HG02642 (cell line): ENCODE measurements around the gene COL23A1.

Source experiments
- ATAC-seq: cut with Tn5 transposase; IDR thresholded peaks from one replicate; pipeline ENCODE4 v1.9.1; 2021; ENCODE audit warnings: mild to moderate bottlenecking; ENCODE audit not compliant: unreplicated experiment, poor library complexity

The COL23A1 gene

GRCh38 chr5:178335302-178336030 is 254.7 kb downstream of the COL23A1 start:
- ATAC-seq, result no peak

DNA sequence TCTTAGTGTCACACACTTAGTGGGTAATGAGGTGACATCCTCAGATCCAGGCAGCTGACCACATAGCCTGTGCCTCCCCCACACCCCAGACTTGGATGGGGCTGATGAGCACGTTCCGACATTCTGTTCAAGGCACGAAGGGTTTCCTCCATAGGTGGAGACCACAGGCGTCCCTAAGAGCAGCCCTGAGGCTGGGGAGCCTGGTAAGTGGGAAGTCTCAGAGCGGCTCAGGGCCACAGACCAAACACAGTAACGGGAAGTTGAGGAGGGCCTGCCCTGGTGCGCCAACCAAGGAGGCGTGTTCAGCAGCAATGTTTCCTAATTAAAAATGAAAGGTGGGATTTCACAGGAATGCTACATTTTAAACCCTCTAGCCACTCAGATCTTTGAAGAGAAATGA is 255.3 kb downstream of the COL23A1 start:
- ATAC-seq, result no peak

DNA sequence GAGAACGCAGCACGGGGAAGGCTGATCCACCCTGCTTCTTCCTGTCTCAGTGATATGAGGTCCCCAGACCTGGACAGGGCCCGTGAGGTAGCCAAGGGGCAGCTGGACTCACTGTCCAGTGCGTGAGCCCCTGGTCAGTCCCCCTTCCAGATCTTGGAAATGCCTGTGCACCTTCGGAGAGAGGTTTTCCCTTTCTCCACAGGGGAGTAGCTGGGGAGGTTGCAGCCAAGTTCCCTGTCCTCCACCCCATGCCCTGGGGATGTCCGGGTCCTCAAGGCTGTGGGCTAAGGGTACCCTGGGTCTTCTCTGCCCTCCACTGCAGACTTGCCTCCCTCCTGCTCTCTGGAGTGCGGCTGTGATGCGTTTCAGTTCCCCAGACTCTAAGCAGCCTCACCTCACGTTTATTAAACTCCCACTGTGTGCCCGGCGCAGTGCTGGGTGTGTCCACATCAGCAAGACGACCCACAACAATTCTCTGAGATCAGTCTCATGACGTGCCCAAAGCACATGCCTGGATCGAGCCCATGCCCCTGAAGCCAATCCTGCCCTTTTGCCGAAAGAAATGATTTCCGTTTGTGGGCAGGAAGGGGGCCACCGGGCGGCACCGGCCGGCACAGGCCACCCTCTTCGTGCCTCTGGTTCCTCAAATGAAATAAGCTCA is 256.2 kb downstream of the COL23A1 start:
- ATAC-seq, result no peak

DNA sequence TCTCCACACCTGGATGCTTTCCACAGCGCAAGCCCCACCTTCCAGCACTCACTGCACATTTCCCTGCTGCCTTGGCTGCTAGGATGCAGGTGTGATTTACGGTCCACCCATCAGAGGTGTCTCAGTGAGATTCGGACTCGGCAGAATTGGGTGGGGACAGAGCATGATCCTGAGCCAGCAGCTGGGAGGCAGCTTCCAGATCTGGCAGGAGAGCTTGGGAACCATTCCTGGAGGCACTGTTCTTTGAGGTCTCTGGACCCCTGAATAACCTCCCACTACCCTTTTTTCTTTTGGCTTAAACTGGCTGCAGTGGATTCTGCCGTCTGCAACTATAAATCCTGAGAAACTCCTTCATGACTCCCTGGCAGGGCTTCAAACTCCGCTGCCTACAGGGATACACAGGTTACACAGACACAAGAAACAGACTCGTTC is 258.0 kb downstream of the COL23A1 start:
- ATAC-seq, result no peak

- ATAC-seq, result no peak
Measured at GRCh38 chr5:178331491-178331996, 258.6 kb downstream of the COL23A1 start.

GRCh38 chr5:178330791-178331404 is 259.3 kb downstream of the COL23A1 start:
- ATAC-seq, result no peak

DNA sequence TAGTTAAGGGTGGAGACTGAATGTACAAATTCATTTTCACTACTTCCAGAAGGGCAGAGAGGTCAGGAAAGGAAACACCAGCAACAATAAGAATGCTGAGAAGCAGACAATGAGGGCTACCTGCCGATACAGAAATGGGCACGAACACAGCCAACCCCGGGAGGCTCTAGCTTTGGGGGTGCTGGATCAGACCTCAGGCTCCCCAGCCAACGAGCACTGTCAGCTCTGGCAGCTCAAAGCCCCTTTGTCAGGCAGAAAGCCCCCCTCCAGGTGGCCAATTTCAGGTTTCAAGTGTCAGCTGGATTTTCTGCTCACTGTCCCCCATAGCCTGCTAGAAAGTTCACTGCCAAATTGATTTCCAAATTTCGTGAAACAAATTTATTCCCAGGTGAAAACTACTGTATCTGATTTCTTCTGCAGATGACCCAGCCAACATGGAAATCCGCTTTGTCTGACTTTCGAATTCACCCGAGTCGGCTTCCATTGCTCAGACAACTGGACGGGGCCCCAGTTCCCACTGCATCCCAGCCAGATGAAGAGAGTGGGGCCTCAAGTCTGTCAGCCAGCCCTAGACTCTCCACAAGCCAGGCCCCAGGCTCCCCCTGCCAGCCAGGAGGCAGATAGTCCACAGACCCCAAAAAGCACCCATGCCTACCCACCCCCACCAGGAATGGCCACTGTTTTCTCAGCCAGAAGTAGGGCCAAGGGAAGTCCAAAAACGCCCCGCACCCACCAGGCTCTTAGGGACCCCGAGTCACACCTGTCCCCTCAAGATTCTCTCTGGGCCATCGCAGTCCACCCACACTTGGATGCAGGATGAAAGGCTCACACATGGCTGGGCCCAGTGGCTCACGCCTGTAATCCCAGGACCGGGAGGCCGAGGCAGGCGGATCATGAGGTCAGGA is 261.1 kb downstream of the COL23A1 start:
- ATAC-seq, result no peak

GRCh38 chr5:178327931-178328711 is 262.1 kb downstream of the COL23A1 start:
- no peak for ATAC-seq

- no peak for ATAC-seq
Measured at GRCh38 chr5:178327446-178327845, 262.7 kb downstream of the COL23A1 start.

GRCh38 chr5:178326374-178326715 is 263.8 kb downstream of the COL23A1 start:
- ATAC-seq, result no peak

DNA sequence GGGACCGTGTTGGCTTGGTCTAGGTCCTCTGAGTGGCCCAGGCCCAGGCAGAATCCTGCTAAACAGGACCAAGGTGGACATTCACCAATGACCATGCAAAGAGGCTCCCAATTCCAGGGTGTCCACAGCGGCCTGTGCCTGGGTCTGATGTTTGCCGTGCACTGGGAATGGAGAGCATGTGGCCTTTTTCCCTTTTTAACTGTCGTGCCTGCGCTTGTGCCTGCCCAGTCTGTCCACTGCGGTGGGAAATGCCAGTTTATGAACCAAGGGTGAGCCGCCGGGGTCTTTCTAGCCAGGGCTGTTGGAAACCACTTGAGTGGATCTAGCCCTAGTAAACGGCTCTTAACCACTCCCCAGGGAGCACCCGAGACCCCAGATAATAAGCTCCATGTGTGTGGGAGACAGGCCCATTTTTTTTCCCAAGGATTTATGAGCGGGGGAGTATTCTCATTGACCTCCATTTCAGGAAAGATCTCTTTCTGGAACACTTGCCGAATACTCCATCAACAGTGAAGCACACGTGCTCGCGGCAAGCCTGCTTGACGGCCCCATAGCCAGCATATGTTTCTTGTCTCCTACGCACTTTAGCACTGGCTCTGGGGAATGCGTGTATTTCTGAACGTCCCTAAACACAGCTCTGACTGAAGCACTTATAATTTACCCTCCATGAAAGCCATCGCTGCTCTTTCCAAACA is 264.4 kb downstream of the COL23A1 start:
- no peak for ATAC-seq

GRCh38 chr5:178325311-178325678 is 264.9 kb downstream of the COL23A1 start:
- no peak for ATAC-seq

DNA sequence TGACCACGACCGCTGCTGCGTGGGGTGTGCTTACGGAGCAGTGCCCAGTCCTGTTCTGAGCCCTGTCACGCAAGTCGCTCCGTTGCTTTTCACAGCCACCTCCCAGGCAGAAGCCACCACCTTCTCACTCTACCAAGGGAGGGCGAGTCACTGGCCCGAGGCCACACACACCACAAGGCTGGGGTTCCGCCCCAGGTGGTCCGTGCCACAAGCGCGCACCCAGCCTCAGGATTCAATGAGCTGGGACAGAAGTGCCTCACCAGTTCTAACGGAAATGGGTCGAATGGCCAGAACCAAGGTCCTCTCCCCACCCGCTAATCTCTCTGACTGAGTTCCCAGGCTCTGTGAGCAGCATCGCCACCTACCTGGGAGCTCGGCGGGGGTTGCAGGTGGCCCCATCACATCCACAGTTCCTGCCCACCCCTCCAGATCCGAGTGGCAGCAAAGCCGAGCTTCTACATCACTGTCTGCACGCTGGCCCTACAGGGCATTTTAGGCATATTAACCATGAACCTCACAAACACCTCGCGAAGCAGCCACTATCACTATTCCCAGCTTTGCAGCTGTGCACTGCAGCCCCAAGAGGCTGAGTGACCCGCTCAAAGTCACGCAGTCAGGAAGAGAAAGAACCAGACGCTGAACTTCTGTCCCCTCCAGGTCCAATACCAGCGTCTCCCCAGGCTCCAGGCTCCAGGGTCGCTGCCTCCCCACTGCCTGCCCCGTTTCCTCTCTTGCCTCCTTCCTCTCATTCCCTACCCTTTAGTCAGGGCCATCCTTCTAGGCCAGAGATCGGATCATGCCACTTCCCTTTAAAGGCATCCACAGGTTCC is 265.5 kb downstream of the COL23A1 start:
- ATAC-seq, result no peak

DNA sequence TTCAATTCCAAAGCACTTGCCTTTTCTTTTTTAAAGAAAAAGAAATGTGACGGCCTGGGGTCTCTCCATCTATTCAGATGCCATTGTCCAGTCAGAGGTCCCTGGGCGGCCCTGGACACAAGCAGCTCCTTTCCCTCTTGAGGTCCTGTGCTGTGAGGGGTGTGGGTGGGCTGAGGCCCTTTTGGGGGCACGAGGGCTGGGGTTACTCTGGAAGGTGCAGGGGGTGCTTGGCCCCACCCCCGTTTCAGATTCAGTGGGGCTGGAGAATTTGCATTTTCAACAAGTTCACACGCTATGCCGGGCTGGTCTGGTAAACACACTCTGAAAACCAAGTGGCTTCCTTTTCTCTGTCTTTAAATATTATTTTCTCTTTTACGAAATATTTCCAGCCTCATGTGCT is 266.2 kb downstream of the COL23A1 start:
- no peak for ATAC-seq

GRCh38 chr5:178323541-178323865 is 266.7 kb downstream of the COL23A1 start:
- ATAC-seq, result no peak

DNA sequence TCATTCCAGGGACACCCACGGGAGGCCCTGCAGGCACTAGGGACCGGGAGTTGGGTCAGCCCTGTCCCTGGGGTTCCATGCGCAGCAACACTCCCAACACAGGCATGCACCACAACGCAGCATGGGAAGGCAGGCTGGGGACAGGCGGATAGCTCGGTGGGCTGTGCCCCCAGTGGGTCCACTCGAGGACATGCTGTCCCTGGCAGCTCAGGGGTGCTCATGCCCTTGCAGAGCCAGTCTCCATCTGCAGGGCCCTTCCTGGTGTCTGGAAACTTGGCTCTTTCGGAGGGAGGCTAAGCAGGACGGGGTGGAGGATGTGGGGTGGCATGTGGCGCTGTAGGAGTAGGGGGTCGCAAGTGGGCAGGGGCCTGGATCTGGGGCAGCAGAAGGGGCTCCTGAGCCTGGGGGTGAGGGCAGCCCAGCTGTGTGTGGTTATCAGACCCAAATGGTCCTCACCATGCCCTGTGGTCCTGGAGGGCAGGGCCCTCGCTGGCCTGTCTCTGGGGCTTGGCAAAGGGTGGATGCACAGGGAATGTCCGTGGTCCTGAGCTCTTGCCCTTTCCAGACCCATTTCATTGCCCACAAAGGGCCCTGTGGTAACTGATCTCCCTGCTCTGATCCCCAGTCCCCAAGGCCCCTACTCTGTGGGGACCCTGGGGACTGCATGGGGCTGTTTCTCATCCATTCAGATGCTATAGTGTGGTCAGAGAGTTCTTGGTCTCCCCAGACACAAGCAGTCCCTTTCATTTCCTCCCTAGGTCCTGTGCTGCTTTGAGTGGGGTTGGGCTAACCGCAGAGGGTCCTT is 267.3 kb downstream of the COL23A1 start:
- ATAC-seq, result no peak

DNA sequence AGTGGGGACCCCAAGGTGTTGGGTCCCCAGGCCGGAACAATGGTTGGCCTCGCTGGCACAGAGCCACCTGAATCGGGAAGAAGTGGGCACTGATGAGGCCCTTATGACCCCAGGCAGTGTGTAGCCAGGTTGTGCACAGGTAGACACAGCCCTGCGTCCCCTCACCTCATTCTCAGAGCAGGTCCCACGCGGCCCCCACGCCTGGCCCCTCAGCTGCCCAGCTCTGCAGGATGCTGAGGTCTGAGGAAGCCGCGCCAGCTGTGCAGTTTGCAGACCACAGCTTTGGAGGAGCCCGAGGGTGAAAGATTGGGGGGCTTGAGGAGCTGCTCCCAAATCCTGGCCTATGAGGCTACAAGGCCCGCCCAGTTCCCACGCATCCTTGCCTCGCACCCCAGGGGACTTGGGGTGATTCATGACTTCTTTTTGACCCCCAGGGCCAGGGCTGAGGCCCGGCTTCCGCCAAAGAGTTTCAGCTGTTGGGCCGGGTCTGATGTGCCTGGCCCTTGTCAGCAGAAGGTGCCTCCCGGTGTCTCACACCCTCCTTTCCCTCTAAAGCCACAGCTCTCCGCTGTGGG is 269.8 kb downstream of the COL23A1 start:
- no peak for ATAC-seq
